HG03469 (cell line): Measurements from ENCODE around the gene FNDC7.
"Not testable (repeated sequence)": the region's sequence is repeated elsewhere in the genome, so short reads cannot be mapped to it uniquely, and the experiment has no call there.

ENCODE experiments used
- ATAC-seq: cut with Tn5 transposase; IDR thresholded peaks from one replicate; pipeline ENCODE4 v1.9.1; 2021; ENCODE audit warnings: mild to moderate bottlenecking, moderate library complexity, moderate number of reproducible peaks; ENCODE audit not compliant: unreplicated experiment

Gene FNDC7

DNA sequence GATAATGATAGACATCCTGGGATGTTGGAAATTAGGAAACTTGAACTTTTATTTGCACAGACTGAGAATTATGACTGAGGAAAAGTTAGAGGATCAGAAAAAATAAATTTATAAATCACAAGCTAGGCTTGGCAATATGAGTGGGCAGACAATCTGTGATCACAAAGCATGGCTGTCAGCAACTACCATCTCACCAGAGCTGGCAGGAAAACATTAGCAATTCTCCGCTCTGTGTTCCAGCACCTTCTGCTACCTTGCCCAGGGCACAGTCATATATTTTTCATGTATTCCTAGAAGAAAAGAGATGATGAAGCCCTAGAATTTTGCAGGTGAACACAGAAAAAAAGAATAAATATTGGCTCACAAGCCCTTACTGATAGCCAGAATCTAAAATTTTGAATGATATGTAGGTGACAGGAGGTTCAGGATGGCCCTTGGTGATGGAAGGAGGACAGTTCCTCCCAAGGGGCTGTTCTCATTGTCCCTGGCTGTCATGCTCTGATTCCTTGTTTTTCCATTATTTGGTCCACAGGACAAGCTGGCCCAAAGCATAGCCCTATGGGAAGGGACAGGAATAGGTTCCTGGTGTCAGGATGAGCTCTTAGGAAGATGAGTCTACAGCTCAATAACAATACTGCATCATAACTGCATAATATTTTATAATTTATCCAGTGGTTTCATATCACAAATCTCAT is 21.6 kb downstream of the FNDC7 start:
- ATAC-seq: no peak

- no peak for ATAC-seq
Measured at GRCh38 chr1:108742253-108742652, 29.5 kb downstream of the FNDC7 start.

- ATAC-seq: no peak
Measured at GRCh38 chr1:108745980-108746381, 33.3 kb downstream of the FNDC7 start.

- ATAC-seq: peak; percentile 78
Measured at GRCh38 chr1:108746382-108747170, 33.9 kb downstream of the FNDC7 start, which contains the start of gene STXBP3. TSS of gene STXBP3 (plus strand) at chr1:108746674. CDS start at chr1:108746738, 64 bp downstream.

- no peak for ATAC-seq
Measured at GRCh38 chr1:108747171-108747850, 34.6 kb downstream of the FNDC7 start.

- no peak for ATAC-seq
Measured at GRCh38 chr1:108747898-108748297, 35.2 kb downstream of the FNDC7 start.

DNA sequence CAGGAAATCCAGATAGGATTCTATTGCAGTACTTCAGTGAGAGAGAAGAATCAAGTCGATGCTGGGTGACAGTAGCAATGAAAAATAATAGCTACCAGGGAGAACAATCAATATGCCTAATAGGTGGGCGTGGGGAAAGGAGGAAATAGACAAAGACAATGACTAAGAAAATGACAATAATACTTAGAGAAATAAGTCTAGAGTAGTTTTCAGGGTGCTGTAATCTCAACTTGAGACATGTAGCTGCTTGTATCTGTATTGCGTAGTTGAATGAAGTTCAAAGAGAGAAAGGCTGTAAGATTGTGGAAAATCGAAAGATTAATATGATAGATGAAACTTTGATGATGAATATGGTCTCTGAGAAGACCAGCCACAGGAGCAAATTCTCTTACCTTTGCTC is 36.4 kb downstream of the FNDC7 start:
- no peak for ATAC-seq

GRCh38 chr1:108750476-108751181 is 37.9 kb downstream of the FNDC7 start:
- ATAC-seq: no peak

- no peak for ATAC-seq
Measured at GRCh38 chr1:108753363-108753762, 40.7 kb downstream of the FNDC7 start.

DNA sequence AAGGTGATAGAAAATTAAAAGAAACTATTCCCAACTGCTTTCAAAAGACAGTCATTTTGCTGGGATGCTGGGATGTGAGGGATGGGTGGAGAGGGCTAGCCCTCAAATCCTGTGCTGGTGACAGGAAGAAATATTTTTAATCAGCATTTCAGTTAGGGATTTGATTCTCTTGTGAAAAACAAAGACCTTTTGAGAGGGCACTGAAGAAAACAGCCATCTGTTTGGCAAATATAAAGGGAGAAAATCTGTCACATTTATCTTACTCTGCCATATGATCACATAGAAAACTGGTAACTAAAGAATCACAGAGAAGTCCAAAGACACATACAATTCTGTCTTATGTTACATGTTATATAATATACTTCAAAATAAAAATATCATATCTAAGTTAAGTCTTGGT is 46.1 kb downstream of the FNDC7 start:
- ATAC-seq: no peak

DNA sequence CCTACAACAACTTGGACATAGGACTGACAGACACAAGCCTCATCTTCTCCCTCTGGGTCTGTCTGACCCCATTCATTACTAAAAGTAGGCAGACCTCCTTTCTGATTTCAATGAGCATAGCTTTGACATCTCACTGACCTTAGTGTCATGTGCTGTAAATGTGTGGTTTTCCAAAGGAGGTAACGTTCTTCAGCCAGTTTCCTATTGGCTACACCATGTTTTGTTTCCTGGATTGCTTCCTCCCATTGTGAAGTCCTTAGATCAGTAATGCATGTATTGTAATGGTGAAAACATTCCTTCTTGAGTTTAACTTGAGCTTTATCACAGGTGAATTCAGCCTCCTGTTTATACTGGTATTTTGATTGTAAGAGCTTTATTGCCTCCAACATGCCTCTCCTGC is 54.4 kb downstream of the FNDC7 start:
- no peak for ATAC-seq

DNA sequence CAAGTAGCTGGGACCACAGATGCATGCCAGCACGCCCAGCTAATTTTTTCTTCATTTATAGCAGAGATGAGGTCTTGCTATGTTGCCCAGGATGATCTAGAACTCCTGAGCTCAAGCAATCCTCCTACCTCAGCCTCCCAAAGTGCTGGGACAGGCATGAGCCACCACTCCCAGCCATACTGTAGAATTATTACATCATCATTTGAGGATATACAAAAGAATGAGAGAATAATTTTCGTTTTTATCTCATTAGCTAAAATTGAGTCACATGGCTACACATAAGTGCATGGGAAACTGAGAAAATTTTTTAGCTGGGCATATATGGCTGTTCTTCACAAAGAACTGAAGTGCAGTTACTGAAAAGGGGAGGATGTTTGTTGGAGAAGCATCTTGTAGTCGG is 55.0 kb downstream of the FNDC7 start:
- no peak for ATAC-seq

DNA sequence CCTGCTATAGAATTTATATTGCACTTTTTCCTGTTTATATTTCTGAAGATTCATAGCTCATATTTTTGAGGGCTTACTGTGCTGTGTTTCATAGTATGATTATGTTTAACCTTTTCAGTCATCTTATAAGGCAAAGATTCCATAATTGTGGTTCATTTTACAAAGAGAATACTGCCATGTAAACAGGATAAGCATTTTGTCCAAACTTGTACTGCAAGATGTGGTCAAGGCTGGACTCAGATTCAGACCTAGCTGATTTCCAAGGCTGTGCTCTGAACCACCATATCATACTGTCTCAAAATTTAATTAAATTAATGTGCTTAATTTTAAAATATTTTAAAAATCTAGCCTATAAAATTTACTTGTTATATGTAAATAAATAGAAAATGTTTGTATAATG is 65.1 kb downstream of the FNDC7 start:
- no peak for ATAC-seq

GRCh38 chr1:108779455-108779854 is 66.7 kb downstream of the FNDC7 start:
- no peak for ATAC-seq

DNA sequence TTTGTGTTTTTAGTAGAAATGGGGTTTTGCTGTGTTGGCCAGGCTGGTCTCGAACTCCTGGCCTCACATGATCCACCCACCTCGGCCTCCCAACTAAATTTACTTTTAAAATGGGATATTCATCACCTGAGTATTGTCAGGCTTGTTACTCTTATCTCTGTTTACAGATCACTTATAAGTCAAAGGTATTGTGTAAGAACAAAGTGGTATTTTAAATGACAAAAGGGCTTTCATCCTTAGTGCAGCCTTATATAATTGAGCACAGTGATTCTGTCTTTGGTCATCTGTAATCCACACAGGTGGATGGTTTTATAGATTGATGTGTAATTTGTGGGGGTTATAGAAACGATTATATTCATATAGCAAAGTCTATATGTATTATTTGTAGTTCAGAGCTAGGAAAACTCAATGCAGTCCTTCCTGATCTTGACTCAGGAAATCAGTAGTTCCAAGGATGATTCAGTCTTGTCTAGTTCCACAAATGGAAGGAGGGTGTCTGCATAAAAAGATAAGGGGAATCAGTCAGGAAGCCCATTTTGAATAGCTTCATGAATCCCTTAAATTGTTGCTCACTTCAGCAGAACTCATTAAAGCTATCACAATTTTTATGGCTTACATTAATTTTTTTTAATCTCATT is 68.3 kb downstream of the FNDC7 start:
- no peak for ATAC-seq

- ATAC-seq: not testable (repeated sequence)
Measured at GRCh38 chr1:108781575-108781944, 68.9 kb downstream of the FNDC7 start.

DNA sequence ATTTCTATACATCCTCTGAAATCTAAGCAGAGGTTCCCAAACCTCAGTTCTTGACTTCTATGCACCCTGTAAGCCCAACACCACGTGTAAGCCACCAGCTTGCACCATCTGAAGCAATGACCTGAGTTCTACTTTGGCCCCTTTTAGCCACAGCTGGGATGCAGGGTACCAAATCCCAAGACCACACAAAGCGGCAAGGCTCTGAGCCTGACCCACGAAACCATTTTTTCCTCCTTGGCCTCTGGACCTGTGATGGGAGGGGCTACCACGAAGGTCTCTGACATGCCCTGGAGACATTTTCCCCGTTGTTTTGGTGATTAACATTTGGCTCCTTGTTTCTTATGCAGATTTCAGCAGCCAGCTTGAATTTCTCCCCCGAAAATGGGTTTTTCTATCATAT is 72.6 kb downstream of the FNDC7 start:
- ATAC-seq: no peak

GRCh38 chr1:108785880-108786279 is 73.2 kb downstream of the FNDC7 start:
- no peak for ATAC-seq

DNA sequence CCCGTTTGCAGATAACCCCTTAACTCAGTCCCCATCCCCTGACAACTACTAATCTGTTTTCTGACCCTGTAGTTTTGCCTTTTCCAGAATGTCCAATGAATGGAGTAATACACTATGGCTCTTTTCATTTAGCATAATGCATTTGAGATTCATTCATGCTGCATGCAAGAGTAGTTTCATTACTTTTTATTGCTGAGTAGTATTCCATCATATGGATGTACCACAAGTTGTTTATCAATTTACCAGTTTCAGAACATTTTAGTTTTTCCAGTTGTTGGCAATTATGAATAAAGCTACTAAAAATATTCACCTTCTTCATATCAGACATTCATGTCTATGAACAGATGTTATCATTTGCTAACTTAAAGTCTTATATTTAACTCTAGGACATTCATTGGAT is 79.1 kb downstream of the FNDC7 start:
- no peak for ATAC-seq
